SK-N-SH treated with all-trans-retinoic acid at 6 μM for 48 hours (cell line): ENCODE results near the gene NACC1.

Experiments
- ATAC-seq: fragments of 200-7000 bp; cut with Tn5 transposase; 3 replicates; pipeline ENCODE4 v1.9.1; 2020; ENCODE audit warnings: mild to moderate bottlenecking, moderate library complexity
- ARNTL ChIP-seq: fragments of 450-650 bp; formaldehyde crosslinking; IDR thresholded peaks from 2 replicates; pipeline ENCODE4 v1.5.0; 2020; ENCODE audit warnings: low read depth, mild to moderate bottlenecking, moderate library complexity, borderline replicate concordance
- BACH2 ChIP-seq: fragments of 250-450 bp; sonication (Bioruptor Pico); IDR thresholded peaks from 2 replicates; pipeline ENCODE4 v1.9.0; 2021; ENCODE audit warnings: mild to moderate bottlenecking, borderline replicate concordance
- CREB5 ChIP-seq: fragments of 250-450 bp; sonication (Bioruptor Pico); IDR thresholded peaks from 2 replicates; pipeline ENCODE4 v1.5.1; 2020; ENCODE audit warnings: low read depth, mild to moderate bottlenecking, moderate library complexity
- CSDC2 ChIP-seq: fragments of 250-450 bp; sonication (Bioruptor Pico); IDR thresholded peaks from 2 replicates; pipeline ENCODE4 v1.5.0; 2020; ENCODE audit warnings: mild to moderate bottlenecking, moderate library complexity
- CSRNP3 ChIP-seq: fragments of 250-450 bp; sonication (Bioruptor Pico); IDR thresholded peaks from 2 replicates; pipeline ENCODE4 v1.5.1; 2021; ENCODE audit warnings: mild to moderate bottlenecking, moderate library complexity
- ESRRG ChIP-seq: fragments of 250-450 bp; sonication (Bioruptor Pico); IDR thresholded peaks from 2 replicates; pipeline ENCODE4 v1.6.1; 2021; ENCODE audit warnings: mild to moderate bottlenecking
- ISL1 ChIP-seq: fragments of 250-450 bp; sonication (Bioruptor Pico); IDR thresholded peaks from 2 replicates; pipeline ENCODE4 v2.1.2; 2022; ENCODE audit warnings: mild to moderate bottlenecking, moderate library complexity
- OSR1 ChIP-seq: fragments of 250-450 bp; sonication (Bioruptor Pico); IDR thresholded peaks from 2 replicates; pipeline ENCODE4 v1.8.0; 2022; ENCODE audit warnings: moderate library complexity, mild to moderate bottlenecking, inconsistent platforms
- PATZ1 ChIP-seq: fragments of 250-450 bp; sonication (Bioruptor Pico); IDR thresholded peaks from 2 replicates; pipeline ENCODE4 v1.8.0; 2020; ENCODE audit warnings: mild to moderate bottlenecking, moderate library complexity, borderline replicate concordance
- PPARA ChIP-seq: fragments of 250-450 bp; sonication (Bioruptor Pico); IDR thresholded peaks from 2 replicates; pipeline ENCODE4 v1.5.0; 2020; ENCODE audit warnings: mild to moderate bottlenecking, borderline replicate concordance
- RARB ChIP-seq: fragments of 250-450 bp; sonication (Bioruptor Pico); IDR thresholded peaks from 2 replicates; pipeline ENCODE4 v1.8.0; 2021; ENCODE audit warnings: mild to moderate bottlenecking, moderate library complexity
- SNAI2 ChIP-seq: fragments of 250-450 bp; sonication (Bioruptor Pico); IDR thresholded peaks from 2 replicates; pipeline ENCODE4 v1.5.0; 2020; ENCODE audit warnings: mild to moderate bottlenecking, moderate library complexity
- TCF4 ChIP-seq: fragments of 250-450 bp; sonication (Bioruptor Pico); IDR thresholded peaks from 2 replicates; pipeline ENCODE4 v1.8.0; 2021; ENCODE audit warnings: mild to moderate bottlenecking, moderate library complexity, borderline replicate concordance
- TOX ChIP-seq: fragments of 250-450 bp; sonication (Bioruptor Pico); IDR thresholded peaks from 2 replicates; pipeline ENCODE4 v1.8.0; 2021; ENCODE audit warnings: mild to moderate bottlenecking, moderate library complexity, borderline replicate concordance
- ZFP3 ChIP-seq: fragments of 250-450 bp; sonication (Bioruptor Pico); IDR thresholded peaks from 2 replicates; pipeline ENCODE4 v1.5.0; 2020; ENCODE audit warnings: mild to moderate bottlenecking, moderate library complexity
- ZFP30 ChIP-seq: fragments of 450-650 bp; formaldehyde crosslinking; IDR thresholded peaks from 2 replicates; pipeline ENCODE4 v1.5.0; 2022; ENCODE audit warnings: mild to moderate bottlenecking, moderate library complexity
- ZNF565 ChIP-seq: fragments of 450-650 bp; formaldehyde crosslinking; conservative IDR thresholded peaks from 2 replicates; pipeline ENCODE4 v1.5.0; 2020; ENCODE audit warnings: low read depth, mild to moderate bottlenecking, moderate library complexity
- ZNF70 ChIP-seq: fragments of 450-650 bp; formaldehyde crosslinking; IDR thresholded peaks from 2 replicates; pipeline ENCODE4 v1.5.0; 2020; ENCODE audit warnings: mild to moderate bottlenecking, moderate library complexity
- ZNF8 ChIP-seq: fragments of 450-650 bp; formaldehyde crosslinking; IDR thresholded peaks from 2 replicates; pipeline ENCODE4 v1.5.0; 2020; ENCODE audit warnings: mild to moderate bottlenecking, moderate library complexity
- TF ChIP-seq, protein P1 (sequence below): fragments of 250-450 bp; sonication (Bioruptor Pico); IDR thresholded peaks from 2 replicates; pipeline ENCODE4 v1.5.0; 2020; ENCODE audit warnings: mild to moderate bottlenecking, moderate library complexity
- TF ChIP-seq, protein P2 (sequence below): fragments of 250-450 bp; sonication (Bioruptor Pico); IDR thresholded peaks from 2 replicates; pipeline ENCODE4 v1.8.0; 2021; ENCODE audit warnings: low read depth, mild to moderate bottlenecking, moderate library complexity, borderline replicate concordance

NACC1 gene

DNA sequence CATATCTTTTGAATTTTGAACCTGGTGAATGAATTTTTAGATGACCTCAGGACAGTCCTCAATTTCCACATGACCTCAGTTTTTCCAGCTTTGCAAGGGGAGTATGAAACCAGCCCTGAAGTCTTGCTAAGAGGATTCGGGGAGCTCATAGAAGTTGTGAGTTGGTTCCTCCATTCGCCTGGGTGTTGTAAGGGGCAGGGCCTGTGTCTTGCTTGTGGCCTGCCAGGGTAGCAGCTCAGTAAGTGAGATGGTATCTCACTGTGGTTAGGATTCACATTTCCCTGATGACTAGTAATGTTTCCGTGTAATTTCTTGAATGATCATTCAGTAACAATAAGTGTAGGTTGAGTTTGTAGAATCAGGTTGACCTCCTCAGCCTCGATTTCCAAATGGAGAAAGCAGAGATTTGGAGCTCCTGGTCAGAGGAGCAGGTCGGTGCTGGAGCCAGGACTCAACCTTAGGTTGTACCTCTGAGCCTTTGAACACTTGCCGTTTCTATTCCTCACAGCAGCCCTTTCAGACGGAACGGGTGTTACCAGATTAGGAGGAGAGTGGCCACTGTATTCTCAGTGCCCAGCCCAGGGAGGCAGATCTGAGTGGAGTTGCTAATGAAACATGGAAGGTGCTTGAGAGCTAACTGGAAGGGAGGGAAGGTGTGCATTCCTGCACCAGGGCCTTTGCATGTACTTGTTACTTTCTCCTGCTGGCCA, 14.6 kb downstream of the NACC1 start:
- no peak for TF ChIP-seq CREB5 (CRISPR knock-in tag)
- no peak for TF ChIP-seq ZFP3
- no peak for TF ChIP-seq ISL1 (CRISPR knock-in tag)
- TF ChIP-seq RARB (CRISPR knock-in tag), result no peak
- no peak for TF ChIP-seq TCF4
- TF ChIP-seq ARNTL (CRISPR knock-in tag), result no peak
- TF ChIP-seq CSRNP3 (CRISPR knock-in tag), result no peak
- TF ChIP-seq, protein P1, sequence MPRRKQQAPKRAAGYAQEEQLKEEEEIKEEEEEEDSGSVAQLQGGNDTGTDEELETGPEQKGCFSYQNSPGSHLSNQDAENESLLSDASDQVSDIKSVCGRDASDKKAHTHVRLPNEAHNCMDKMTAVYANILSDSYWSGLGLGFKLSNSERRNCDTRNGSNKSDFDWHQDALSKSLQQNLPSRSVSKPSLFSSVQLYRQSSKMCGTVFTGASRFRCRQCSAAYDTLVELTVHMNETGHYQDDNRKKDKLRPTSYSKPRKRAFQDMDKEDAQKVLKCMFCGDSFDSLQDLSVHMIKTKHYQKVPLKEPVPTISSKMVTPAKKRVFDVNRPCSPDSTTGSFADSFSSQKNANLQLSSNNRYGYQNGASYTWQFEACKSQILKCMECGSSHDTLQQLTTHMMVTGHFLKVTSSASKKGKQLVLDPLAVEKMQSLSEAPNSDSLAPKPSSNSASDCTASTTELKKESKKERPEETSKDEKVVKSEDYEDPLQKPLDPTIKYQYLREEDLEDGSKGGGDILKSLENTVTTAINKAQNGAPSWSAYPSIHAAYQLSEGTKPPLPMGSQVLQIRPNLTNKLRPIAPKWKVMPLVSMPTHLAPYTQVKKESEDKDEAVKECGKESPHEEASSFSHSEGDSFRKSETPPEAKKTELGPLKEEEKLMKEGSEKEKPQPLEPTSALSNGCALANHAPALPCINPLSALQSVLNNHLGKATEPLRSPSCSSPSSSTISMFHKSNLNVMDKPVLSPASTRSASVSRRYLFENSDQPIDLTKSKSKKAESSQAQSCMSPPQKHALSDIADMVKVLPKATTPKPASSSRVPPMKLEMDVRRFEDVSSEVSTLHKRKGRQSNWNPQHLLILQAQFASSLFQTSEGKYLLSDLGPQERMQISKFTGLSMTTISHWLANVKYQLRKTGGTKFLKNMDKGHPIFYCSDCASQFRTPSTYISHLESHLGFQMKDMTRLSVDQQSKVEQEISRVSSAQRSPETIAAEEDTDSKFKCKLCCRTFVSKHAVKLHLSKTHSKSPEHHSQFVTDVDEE (CRISPR knock-in tag), result no peak
- TF ChIP-seq ZNF565 (CRISPR knock-in tag), result no peak
- no peak for TF ChIP-seq SNAI2
- TF ChIP-seq ZNF70 (CRISPR knock-in tag), result no peak
- TF ChIP-seq BACH2 (CRISPR knock-in tag), result no peak
- TF ChIP-seq ZNF8, result no peak
- TF ChIP-seq OSR1 (CRISPR knock-in tag), result no peak
- TF ChIP-seq, all 23 proteins: peak for 0
- peak; percentile 78 for ATAC-seq

DNA sequence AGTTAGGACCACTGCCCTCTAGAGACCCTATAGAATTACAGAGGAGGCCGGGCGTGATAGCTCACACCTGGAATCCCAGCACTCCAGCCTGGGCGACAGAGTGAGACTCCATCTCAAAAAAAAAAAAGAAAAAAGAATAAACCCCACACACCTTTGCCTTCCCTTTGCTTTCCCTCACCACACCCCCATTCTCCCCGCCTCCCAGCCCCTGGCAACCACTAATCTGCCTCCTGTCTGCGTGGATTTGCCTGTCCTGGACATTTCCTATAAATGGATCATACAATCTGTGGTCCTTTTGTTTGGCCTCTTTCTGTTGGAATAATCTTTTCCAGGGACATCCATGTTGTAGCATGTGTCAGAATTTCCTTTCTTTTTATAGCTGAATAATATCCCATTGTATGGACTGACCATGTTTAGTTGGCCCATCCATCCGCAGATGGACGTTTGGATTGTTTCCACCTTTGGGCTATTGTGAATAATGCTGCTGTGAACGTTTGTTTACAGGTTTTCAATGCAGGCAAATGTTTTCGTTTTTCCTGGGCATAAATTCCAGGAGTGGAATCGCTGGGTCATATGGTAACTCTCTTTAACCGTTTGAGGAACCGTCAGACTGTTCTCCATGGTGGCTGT, 15.3 kb downstream of the NACC1 start:
- TF ChIP-seq CSDC2 (CRISPR knock-in tag) (no peak), ESRRG (no peak), TOX (no peak), CSRNP3 (CRISPR knock-in tag) (no peak), PPARA (CRISPR knock-in tag) (no peak), ZFP30 (no peak), ZNF8 (no peak), PATZ1 (CRISPR knock-in tag) (no peak), ARNTL (CRISPR knock-in tag) (no peak), ZFP3 (no peak), ISL1 (CRISPR knock-in tag) (no peak)
- TF ChIP-seq, protein P2, sequence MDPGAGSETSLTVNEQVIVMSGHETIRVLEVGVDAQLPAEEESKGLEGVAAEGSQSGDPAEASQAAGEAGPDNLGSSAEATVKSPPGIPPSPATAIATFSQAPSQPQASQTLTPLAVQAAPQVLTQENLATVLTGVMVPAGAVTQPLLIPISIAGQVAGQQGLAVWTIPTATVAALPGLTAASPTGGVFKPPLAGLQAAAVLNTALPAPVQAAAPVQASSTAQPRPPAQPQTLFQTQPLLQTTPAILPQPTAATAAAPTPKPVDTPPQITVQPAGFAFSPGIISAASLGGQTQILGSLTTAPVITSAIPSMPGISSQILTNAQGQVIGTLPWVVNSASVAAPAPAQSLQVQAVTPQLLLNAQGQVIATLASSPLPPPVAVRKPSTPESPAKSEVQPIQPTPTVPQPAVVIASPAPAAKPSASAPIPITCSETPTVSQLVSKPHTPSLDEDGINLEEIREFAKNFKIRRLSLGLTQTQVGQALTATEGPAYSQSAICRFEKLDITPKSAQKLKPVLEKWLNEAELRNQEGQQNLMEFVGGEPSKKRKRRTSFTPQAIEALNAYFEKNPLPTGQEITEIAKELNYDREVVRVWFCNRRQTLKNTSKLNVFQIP (CRISPR knock-in tag), result no peak
- no peak for ATAC-seq
